ENCODE measurements around the gene HOXA10.
A peak's percentile ranks its signal among the peaks of the same experiment; 100 is the strongest.

The HOXA10 gene

DNA sequence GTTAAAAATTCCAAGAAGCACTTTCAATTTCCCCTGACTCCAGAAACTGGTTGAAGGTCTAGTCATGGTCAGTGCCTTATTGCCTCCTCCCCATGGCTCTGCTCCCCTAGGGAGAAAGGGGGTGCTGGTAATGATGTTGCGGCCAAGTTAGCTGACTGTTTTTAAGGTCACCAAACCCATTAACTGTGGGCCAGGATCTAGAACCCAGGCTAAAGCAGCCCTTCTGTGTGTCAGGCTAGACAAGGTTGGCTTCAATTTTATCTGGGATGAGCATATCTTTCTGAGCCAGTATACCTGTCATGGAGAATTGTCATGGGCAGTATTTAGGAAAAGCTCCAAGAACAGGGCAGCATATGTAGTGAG lies 36.9 kb upstream of the HOXA10 start:
- H3K27me3 Mint-ChIP-seq (ENCODE audit: low read depth, poor library complexity) = peaks cover 100% of the 10 kb centered on the region

DNA sequence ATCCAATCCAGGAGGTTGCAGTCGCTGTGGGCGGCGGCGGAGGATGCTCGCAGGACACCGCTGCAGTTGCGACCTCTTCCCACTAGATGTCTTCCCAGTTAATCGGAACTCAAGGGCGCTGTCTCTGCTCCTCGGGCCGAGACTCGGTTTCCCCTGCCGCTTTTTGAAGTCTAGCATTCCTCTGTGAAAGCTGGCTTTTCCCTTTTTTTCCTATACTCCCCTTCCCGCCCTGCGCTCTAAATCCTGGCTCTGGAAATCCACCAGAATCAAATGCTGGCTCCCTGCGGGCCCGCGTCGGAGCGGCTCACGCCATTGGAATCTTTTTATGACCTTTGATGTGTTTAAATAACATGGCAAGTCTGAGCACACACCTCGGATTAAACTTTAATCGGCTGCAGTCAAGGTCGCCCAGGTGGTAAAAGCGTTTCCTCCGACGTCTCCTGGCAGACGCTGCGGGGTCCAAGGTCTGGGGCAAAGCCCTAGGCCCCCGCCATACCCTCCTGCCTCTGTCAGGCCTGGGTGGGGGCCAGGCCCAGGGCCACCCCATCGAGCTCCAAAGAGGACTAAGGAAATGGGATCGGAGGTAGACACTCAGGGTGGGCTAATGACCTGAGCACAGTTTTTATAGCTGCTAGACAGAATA lies 36.4 kb upstream of the HOXA10 start:
- peaks cover 16% of the 10 kb centered on the region for H3K4me1 Mint-ChIP-seq
- peak; percentile 79 for DNase-seq
- H3K27me3 Mint-ChIP-seq (ENCODE audit: low read depth, poor library complexity) = peaks cover 100% of the 10 kb centered on the region
- no peak overlapping the region for H3K27ac Mint-ChIP-seq
- peak overlapping the region; percentile 68 for H3K4me3 Mint-ChIP-seq
- H3K36me3 Mint-ChIP-seq (ENCODE audit: low read depth) = no peaks in the 10 kb centered on the region
- TF ChIP-seq, protein P1, sequence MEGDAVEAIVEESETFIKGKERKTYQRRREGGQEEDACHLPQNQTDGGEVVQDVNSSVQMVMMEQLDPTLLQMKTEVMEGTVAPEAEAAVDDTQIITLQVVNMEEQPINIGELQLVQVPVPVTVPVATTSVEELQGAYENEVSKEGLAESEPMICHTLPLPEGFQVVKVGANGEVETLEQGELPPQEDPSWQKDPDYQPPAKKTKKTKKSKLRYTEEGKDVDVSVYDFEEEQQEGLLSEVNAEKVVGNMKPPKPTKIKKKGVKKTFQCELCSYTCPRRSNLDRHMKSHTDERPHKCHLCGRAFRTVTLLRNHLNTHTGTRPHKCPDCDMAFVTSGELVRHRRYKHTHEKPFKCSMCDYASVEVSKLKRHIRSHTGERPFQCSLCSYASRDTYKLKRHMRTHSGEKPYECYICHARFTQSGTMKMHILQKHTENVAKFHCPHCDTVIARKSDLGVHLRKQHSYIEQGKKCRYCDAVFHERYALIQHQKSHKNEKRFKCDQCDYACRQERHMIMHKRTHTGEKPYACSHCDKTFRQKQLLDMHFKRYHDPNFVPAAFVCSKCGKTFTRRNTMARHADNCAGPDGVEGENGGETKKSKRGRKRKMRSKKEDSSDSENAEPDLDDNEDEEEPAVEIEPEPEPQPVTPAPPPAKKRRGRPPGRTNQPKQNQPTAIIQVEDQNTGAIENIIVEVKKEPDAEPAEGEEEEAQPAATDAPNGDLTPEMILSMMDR (IDR thresholded peaks at IDR 0.05) = peak; percentile 86
- H3K9me3 Mint-ChIP-seq = no peaks in the 10 kb centered on the region

More for the DNA sequence above, 36.9 kb upstream of the HOXA10 start:
- Mint-ChIP-seq H3K27ac (no peak overlapping the region), H3K9me3 (no peaks in the 10 kb centered on the region), H3K36me3 (ENCODE audit: low read depth) (no peaks in the 10 kb centered on the region), H3K4me1 (peaks cover 11% of the 10 kb centered on the region), H3K4me3 (no peak overlapping the region)
- TF ChIP-seq, protein P1 (IDR thresholded peaks at IDR 0.05) = no peak
- no peak for DNase-seq

DNA sequence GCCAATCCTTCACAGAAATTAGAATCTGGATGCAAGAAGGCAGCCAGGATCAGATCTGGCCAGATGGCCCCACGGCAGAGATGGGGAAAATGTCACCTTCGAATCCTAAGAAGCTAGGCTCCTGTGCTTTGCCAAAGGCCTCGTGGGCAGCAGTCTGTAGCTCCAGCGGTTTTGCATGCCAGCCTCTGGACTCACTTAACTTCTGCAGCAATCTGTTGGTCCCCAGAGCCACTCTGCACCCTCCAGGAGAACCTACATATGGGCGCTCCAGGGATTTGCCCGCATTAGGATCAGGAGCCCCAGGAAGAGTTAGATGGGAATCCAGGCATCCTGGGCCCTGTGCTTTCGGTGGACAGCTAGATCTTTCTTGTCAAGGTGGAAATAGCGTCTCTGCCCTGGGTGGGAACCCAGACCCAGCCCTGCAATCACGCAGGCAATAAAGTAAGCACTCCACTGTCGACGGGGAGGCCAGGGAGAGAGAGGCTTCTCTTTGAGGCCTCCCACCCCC lies 35.9 kb upstream of the HOXA10 start:
- no peak overlapping the region for H3K27ac Mint-ChIP-seq
- H3K27me3 Mint-ChIP-seq (ENCODE audit: low read depth, poor library complexity) = peaks cover 100% of the 10 kb centered on the region
- H3K4me1 Mint-ChIP-seq = peaks cover 21% of the 10 kb centered on the region
- no peaks in the 10 kb centered on the region for H3K9me3 Mint-ChIP-seq
- no peak for DNase-seq
- TF ChIP-seq, protein P1 (IDR thresholded peaks at IDR 0.05) = no peak
- H3K4me3 Mint-ChIP-seq = peak overlapping the region; percentile 68
- H3K36me3 Mint-ChIP-seq (ENCODE audit: low read depth) = no peaks in the 10 kb centered on the region

DNA sequence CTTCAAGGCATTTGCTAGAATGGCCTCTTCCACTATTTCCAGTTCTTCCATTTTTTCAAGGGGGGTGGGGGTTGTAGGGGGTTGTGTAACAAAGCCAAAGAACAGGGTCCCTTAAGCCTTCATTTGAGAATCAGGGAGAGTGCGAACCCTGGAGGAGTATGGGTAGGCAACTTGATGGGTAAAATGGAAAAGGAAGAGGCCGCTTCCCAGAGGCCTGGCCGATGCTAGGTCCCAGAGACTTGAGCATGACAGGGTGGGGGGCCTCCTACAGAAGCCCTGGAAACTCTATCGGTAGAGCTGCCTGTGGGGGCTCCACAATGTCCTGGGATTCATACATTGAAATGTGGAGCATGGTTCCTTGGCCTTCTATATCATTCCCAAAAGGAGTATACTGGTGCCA lies 34.9 kb upstream of the HOXA10 start:
- no peak for DNase-seq
- TF ChIP-seq, protein P1 (IDR thresholded peaks at IDR 0.05) = no peak
- Mint-ChIP-seq H3K4me1 (peaks cover 25% of the 10 kb centered on the region), H3K36me3 (ENCODE audit: low read depth) (no peaks in the 10 kb centered on the region), H3K4me3 (no peak overlapping the region), H3K9me3 (no peaks in the 10 kb centered on the region), H3K27ac (no peak overlapping the region), H3K27me3 (ENCODE audit: low read depth, poor library complexity) (peaks cover 100% of the 10 kb centered on the region)

DNA sequence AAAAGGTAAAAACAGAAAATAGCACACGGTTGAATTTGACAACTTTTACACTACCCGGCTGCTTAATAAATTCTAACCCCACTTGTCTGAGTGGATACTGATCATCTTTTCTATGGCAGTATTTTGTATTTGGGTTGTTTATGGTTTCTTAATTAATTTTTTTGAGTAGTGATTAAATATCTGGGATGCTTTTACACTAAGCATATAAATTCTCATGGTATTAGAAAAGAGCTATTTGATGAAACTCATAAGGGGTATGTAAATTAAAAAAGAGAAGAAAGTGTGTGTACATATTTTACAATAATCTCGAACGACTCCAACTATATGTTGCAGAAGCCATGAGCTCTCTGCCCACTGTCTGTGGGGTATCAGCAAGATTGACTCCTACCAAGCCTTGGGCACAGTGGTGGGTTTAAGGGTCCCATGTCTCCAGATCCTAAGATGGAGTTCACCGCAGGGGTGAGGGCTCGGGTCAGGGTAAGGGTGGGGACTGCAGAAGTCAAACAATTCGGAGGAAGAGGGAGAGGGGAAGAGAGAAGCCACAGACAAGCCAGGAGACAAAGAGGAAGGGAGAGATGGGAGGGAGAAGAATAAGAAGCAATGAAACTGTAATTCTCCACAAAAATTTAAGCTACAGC lies 33.3 kb upstream of the HOXA10 start:
- H3K4me1 Mint-ChIP-seq = peaks cover 25% of the 10 kb centered on the region
- no peaks in the 10 kb centered on the region for H3K9me3 Mint-ChIP-seq
- no peak overlapping the region for H3K27ac Mint-ChIP-seq
- peaks cover 100% of the 10 kb centered on the region for H3K27me3 Mint-ChIP-seq (ENCODE audit: low read depth, poor library complexity)
- H3K4me3 Mint-ChIP-seq = no peak overlapping the region
- TF ChIP-seq, protein P1 (IDR thresholded peaks at IDR 0.05) = no peak
- no peaks in the 10 kb centered on the region for H3K36me3 Mint-ChIP-seq (ENCODE audit: low read depth)
- DNase-seq = no peak

All from nephron progenitor cell (in vitro differentiated cells).